GM19238 (cell line): ENCODE data around the gene ABHD6.
"Not testable (repeated sequence)": the region's sequence is repeated elsewhere in the genome, so short reads cannot be mapped to it uniquely, and the experiment has no call there.

Experiments
- DNase-seq: peaks from one replicate; pipeline ENCODE4 v3.0.0; 2011; ENCODE audit warnings: low spot score; ENCODE audit not compliant: insufficient read length

Gene ABHD6

DNA sequence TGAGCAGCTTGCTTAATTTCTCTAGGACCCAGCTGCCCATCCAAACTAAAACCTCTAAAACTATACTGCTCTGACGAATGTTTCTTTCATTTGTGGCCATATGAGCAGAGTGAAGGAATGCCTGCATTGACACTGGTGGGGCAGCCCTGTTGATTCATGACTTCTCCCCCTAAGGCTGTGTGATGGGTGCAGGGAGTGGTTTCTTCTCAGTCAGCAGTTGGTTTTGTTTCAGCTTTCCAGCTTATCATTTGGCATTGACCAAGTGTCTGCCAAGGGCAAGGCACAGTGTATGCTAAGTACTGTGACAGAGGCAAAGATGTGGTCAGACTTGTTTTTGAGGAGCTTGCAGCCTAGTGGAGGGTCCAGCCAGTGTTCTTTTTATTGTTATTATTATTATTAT, 4.7 kb downstream of the ABHD6 start:
- no peak for DNase-seq

DNA sequence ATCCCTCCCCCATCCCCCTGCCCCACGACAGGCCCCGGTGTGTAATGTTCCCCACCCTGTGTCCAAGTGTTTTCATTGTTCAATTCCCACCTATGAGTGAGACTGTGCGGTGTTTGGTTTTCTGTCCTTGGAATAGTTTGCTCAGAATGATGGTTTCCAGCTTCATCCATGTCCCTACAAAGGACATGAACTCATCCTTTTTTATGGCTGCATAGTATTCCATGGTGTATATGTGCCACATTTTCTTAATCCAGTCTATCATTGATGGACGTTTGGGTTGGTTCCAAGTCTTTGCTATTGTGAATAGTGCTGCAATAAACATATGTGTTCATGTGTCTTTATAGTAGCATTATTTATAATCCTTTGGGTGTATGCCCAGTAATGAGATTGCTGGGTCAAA, 5.3 kb downstream of the ABHD6 start:
- not testable (repeated sequence) for DNase-seq

DNA sequence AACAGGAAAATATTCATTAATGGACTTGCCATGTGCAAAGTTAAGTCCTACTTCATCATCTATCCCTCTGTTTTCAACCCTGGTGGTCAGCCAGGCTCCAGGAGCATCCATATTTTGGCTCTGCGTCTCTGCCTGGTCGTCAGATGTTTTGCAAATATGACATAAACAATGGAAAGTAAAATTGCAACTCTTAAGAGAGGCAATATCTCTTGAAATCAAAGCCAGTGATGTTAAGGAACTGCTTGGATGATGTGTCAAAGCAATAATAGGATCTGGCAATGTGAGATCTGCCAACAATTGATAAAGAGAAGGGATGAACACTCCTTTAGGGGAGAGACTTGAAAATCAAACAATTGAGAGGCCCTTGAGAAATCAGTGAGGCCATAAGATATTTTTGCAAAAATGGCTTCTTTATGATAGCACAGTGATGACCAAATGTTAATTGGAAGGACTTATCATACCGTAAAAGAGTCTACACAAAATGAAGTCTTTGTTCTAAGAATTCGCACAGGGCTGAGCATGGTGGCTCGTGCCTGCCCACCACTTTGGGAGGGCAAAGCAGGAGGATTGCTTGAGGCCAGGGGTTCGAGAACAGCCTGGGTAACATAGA, 6.5 kb downstream of the ABHD6 start:
- DNase-seq: no peak

DNA sequence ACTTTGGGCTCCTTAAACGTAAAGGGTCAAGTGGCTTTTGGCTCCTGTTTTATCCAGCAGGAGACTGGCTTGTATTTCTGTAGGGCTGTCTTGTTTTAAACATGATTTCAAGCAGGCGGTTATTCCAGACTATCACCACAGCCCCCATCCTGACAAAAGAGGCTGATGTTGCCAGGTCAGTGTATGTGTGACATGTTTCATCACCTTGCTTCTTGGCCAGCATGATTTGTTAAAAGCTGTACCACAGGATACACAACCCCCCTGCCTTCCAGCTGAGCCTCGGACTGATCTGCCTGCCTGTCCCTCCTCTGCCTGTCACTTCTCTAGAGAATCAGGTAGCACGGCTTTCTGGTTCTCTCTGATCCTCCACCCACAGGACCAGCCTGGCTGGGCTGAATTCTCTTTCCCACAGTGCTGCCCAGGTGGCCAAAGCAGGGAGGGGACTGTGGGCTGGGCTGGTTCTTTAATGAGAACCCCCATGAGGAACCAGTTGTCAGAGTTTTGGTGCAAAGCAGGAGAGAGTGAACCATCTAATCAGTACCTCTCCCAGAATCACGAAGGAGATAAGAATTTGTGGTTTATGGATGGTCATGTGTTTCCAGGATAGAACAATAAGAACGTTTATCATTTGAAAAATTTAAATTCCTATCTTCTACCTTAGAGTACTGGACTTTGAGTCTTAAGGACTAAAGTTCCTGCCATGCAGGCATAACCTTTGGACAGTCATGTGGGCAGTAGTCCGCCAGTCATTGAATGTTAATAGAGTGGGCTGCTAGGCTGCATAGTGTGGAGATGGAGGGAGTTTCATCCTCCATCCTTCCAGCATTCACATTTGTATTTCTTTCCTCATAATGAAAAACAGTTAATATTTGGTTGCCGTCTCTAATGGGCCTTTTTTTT, 8.8 kb downstream of the ABHD6 start:
- DNase-seq: no peak

DNA sequence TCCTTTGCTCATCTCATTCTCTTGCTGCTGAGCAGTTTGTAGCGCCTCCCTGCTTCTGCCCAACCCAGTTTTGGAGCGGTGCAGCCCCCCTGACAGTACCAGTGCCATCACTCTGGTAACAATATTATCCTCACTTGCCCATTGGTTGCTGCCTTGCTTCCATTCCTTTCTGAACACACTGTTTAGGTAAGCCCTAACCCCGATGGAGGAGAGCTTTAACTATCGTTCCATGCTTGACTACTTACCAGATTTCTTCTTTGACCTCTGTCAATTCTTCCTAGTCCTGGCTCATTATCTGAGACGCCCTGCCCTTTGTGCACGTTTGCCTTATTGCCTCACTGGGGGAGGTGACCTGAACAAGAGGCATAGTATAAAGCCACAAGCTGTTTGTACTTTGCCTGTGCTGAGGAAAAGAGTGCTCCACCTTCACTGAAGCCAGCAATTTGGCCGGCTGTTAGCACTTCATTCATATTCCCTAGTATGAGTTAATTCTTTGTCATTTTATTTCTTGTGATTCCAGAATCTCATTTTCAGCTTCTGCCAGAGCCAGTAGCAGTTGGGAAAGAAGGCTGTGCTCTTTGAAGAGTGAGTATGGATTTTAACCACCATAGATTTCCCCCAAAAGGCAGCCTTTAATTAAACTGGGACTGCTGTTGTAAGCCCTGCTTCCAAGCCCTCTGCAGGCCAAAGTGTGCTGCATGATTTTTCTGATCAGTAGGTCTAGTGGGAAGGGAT, 11.9 kb downstream of the ABHD6 start:
- DNase-seq: no peak

DNA sequence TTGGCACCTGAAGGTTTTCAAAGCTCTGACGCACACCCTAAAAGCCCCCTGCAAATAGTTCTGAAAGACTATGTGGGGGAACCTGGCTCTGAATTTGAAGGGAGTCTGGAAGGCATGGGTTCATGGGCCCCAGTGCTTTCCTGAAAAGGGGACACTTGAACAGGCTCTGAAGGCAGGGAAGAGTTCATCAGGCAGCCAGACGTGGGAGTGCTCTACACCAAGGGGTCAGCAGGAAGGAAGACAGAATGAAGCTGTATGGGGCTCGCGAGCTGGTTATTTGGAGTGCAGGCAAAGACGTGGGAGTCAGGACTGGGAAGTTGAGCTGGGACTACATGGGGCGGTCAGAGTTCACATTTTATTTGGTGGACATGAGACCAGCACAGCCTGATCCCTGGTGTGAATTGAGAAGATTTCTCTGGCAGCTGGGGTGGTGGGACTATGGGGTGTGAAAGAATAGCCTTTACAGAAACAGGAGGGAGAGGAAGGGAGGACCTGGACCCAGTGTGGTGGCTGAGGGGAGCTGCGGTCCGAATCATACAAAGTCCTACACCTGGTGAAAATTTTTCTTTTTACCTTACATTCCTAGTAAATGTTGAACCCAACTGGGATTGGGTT, 12.6 kb downstream of the ABHD6 start:
- DNase-seq: no peak

DNA sequence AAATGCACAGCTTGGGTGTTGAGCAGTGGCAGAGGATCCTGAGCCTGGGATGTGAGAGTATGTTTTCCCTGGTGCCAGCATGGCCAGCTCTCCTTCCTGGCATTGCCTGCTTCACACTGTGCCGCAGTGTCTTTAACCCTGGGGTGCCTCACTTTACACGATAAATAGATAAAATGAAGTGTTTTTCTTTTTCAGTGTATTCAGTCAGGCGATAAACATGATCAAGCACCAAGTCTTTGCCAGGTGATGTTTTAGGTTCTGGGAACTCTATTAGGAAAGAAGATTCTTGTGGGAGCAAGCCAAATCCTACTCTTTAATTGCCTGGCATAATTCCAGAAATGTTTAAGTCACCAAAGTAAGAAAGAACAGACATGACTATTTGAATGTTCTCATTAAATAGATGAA, 14.0 kb downstream of the ABHD6 start:
- DNase-seq: no peak

DNA sequence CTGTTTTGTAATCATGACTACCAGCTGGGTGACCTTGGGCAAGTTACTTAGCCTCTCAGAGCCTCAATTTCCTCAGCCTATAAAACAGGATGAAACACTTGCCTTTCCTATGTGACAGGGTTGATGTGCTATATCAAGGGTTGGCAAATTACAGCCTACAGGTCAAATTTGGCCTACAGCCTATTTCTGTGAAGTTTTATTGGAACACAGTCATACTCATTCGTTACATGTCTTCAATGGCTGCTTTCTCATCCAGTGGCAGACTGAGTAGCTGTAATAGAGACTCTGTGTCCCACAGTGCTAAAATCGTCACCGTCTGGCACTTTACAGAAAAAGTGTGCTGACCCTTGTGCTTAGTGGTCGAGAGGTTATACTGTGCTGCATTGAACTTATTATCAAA, 16.6 kb downstream of the ABHD6 start:
- no peak for DNase-seq

DNA sequence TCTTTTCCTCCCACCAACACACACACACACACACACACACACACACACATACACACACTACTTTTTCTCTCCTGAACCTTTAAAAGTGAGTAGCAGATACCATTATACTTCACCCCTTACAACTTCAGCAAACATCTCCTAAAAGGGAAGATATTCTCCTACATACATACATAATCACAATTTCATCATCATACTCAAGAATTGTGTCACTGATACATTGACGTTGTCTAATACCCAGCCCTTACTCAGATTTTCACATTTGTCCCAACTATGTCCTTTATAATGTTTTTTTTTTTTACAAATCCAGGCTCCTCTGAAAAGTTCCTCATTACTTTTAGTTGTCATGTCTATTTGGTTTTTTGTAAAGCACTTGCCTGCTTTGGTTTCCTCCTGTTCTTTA, 18.5 kb downstream of the ABHD6 start:
- no peak for DNase-seq

DNA sequence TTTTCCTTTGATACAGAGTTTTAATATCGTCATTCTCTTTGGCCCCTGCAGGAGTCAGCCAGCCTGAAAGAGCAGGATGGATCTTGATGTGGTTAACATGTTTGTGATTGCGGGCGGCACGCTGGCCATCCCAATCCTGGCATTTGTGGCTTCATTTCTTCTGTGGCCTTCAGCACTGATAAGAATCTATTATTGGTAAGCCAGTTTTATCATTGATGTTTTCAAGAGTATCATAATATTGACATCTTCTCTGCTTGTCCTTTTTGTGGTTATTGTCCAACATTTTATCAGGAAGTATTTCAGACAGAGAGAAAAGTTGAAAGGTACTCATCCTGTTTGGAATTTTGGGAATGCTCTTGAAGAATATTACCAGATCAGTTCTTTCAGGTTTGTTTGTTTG, 18.9 kb downstream of the ABHD6 start:
- no peak for DNase-seq

DNA sequence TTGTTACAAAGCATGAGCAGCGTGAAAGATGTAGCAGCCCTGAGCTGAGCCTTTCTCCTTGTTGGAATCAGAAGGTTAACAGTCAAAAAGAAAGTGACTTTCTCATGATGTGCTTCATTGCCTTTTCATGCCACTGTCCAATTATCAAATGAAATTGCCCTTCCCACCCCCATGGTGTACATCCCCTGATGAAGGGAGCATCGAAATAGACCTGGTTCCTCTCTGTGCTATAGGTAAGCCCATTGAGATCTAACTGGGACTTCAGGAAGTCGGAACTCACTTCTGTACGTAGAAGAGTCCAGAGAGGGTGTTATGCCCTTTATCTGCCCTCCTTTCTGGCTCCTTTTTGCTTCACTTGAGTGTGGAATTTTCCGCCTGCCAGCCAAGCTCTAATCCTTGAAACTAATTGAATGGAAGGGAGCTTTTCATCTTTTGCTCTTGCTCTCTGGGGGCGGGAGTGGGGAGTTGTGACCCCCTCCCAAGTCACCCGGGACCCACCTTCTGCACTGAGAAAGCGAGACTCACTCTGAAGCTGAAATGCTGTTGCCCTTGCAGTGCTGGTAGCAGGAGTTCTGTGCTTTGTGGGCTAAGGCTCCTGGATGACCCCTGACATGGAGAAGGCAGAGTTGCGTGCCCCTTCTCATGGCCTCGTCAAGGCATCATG, 20.9 kb downstream of the ABHD6 start:
- no peak for DNase-seq

DNA sequence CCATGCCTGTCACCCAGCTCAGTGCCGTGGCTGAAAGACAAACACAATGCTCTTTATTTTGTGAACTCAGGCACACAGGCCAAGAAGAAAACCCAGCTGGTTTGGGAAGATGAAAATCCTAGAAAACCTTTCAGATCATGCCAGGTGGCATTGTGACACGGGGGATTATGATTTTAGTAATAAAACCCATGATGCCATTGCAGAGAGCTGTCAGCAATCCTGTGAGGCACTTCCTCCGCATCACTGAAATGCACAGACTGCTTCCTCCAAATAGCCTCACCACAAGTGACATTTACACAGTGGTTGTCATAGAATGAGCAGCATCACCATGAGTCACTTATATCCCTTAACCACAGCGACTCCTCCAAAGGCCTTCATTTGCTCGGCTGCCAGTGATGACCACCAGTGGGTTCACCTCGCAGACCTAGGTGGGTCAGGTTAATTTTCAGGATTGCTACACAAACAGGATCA, 22.7 kb downstream of the ABHD6 start:
- DNase-seq: no peak

DNA sequence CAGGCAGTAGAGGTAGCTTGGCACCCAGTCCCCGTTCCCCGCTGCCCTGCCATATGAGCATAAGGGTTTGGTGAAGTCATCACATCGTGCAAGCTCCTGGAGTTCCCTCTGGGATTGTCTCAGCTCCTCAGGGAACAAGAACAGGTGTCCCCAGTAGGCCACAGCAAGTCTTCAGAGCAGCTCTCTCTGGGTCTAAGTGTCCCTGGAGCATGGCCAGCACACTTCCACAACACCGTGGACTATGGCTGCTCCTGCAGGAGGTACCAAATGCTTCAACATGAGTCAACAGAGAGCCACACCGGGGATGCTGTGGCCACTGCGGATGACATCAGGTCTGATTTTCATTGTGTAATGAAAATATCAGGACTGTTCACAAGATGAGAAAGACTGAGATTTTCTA, 23.1 kb downstream of the ABHD6 start:
- DNase-seq: no peak

DNA sequence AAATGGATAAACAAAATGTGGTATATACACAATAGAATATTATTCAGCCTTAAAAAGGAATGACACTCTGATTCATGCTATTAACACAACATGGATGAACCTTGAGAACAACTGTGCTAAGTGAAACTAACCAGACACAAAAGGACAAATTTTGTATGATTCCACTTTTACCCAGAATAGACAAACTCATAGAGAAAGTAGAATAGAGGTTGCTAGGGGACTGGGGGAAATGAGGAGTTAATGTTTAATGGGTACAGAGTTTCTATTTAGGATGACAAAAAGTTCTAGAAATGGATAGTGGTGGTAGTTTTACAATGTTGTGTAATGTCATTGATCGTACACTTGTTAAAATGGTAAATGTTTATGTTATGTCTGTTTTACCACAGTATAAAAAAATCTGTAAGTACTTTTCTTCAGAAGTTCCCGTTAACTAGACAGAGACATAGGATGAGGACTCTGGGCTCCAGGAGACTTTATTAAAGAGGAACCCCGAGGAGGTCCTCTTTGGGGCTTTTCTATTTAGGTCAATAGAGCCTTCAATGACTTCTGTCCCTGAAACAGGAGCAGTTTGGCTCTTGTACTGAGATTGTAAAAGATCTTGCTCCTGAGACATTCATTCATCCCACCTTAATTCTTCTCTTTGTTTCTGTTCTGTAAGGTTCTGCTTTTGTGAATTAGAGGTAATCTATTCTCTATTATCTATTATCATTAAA, 24.5 kb downstream of the ABHD6 start:
- DNase-seq: peak; percentile 17

DNA sequence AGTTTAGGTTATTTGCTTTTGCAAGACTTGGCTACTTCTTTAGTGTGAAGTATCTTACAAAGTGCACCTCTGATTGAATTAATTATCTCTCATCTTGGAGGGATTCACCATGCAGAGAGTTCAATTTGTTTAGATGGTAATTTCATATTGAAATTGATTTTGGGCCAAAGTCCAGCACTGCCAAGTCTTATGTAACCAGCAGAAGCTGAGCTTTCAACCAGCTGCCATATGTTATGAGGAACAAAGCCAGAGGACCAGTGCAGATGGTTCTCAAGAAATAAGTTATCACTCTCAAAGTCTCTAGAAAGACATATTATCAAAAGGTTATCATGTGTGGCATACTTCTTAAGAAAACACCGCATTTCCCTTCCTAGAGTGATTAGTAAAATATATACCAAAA, 29.0 kb downstream of the ABHD6 start:
- no peak for DNase-seq

DNA sequence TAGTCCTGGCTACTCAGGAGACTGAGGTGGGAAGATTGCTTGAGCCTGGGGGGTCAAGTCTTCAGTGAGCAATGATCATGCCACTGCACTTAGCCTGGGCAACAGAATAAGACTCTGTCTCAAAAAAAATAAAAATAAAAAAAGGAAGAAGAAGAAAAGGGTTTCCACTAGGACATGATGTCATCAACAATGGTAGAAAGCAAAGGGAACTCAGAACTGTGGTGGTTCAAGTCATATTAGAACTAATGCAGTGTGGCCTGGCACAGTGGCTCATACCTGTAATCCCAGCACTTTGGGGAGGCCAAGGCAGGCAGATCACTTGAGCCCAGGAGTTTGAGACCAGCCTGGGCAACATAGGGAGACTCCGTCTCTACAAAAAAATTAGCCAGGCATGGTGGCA, 30.0 kb downstream of the ABHD6 start:
- DNase-seq: not testable (repeated sequence)

DNA sequence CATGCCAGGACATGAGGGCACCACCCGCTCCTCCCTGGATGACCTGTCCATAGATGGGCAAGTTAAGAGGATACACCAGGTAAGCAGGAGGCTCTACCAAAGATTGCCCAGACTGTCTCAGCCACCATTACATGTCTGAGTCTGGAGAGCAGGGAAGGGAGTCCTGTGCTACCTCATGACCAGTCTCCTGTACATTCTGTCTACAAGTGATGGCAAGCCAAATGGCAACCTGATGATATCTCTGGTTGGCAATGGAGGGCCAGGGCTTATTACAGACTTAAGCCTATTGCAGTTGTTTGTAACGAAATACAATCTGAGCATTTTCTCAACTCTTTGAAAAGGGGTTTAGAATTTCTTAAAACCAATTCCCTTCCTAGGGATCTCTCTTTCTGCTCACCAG, 31.8 kb downstream of the ABHD6 start:
- no peak for DNase-seq

DNA sequence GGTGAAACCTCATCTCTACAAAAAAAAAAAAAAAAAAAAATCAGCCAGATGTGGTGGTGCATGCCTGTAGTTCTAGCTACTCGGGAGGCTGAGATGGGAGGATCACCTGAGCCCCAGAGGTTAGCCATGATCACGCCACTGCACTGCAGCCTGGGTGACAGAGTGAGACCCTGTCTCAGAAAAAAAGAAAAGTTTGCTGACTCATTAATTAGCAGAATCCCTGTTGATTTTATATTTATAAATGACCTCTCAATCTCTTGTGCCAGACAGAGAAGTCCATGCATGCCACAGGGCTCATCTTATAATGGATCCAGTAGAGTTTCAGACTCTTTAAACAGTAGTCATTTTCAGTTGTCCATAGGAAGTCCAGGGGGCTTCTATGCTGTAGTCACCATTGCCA, 32.9 kb downstream of the ABHD6 start:
- no peak for DNase-seq

DNA sequence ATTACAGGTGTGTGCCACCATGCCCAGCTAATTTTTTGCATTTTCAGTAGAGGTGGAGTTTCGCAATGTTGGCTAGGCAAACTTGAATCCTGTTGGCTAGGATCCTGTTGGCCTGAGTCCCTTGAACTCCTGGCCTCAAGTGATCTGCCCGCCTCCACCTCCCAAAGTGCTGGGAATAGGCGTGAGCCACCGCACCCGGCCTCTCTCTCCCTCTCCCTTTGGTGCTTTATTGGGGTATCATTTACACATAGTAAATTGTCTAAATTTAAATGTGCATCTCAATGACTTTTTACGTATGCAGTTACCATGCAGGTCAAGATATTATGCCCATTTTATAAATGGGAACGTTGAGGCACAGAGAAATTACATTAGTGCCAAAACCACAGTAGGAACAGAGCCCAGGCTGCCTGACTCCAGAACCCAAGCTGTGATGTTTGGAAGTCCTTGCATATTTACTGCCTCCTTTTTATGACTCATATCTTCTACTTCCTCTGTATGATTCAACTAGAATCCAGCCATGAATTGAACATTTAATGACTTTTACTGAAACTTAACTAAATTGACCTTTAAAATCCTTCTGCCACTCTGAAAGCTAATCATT, 34.4 kb downstream of the ABHD6 start:
- no peak for DNase-seq

DNA sequence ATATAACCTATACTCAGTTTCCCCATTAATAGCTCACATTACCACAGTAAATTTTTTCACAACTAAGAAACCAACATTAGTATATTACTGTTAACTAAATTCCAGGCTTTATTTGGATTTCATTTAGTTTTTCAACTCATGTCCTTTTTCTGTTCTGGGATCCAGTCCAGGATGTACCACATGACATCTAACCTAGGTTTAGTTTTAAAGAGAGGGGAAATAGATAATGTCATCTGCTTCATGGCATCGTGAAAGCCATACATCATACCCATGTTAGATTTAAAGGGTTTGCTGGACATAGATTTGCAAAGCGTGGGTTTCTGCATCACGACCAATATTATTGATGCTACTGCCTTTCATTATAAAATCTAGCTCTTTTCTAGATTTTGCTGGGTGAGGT, 35.3 kb downstream of the ABHD6 start:
- DNase-seq: no peak
